ENCODE measurements around the gene USB1. TPM values are rescaled to one million over a fixed set of nuclear protein-coding genes. Genes with fewer than 3 reads are reported as not detected.

The USB1 gene
- 10 to 100 TPM; 31.4 to 79.0 (median 60.0) TPM for total RNA-seq

GRCh38 chr16:58000706-58001676 is at the start of gene USB1:
TSS of gene USB1 (plus strand) at chr16:58001407. CDS start at chr16:58001484, 77 bp downstream.
- peak; percentile 83 to 84 for DNase-seq
- Histone ChIP-seq H3K36me3 (peaks cover 10 to 11% of the 10 kb centered on the region in 2 donors), H3K27me3 (no peaks in the 10 kb centered on the region), H3K4me1 (peaks cover 34 to 49% of the 10 kb centered on the region in 2 donors), H3K27ac (peak within 1 kb of the TSS; percentile 55 to 94 (median 63)), H3K4me3 (replicated peaks in 1 of 3) (peak within 1 kb of the TSS; percentile 40 to 62 (median 47)), H3K9me3 (no peaks in the 10 kb centered on the region)
- intact Hi-C loops (cut with DNase I), result loop anchor here (5.0 kb wide), 1 partner anchor 244 kb away; no protein-coding TSS in a partner anchor
- 2 to 5% methylated on average over 4 to 27 of the region's 81 CpGs for WGBS, 2 donors
- peak in 1 of 2 donors; percentile 81 for TF ChIP-seq POLR2A (IDR thresholded peaks at IDR 0.05)
- peak; percentile 38 to 90 (median 56) for TF ChIP-seq CTCF (IDR thresholded peaks at IDR 0.05)

- no peak overlapping the region for H3K4me3 ChIP-seq (replicated peaks in 1 of 3)
- no peaks in the 10 kb centered on the region for H3K27me3 ChIP-seq
- H3K36me3 ChIP-seq, result no peaks in the 10 kb centered on the region
- WGBS, 2 donors, result 85 to 94% methylated on average over 6 to 9 of the region's 9 CpGs
- no peak for TF ChIP-seq POLR2A (IDR thresholded peaks at IDR 0.05)
- TF ChIP-seq CTCF (IDR thresholded peaks at IDR 0.05), result no peak
- no peaks in the 10 kb centered on the region for H3K4me1 ChIP-seq
- intact Hi-C loops (cut with DNase I), result no loop called here
- H3K27ac ChIP-seq, result no peak overlapping the region
- no peaks in the 10 kb centered on the region for H3K9me3 ChIP-seq
- no peak for DNase-seq
Observed at GRCh38 chr16:57952909-57953308, 48.3 kb upstream of the USB1 start.

- Histone ChIP-seq H3K9me3 (no peaks in the 10 kb centered on the region), H3K27me3 (no peaks in the 10 kb centered on the region), H3K4me1 (no peaks in the 10 kb centered on the region), H3K27ac (no peak overlapping the region), H3K4me3 (replicated peaks in 1 of 3) (no peak overlapping the region), H3K36me3 (no peaks in the 10 kb centered on the region)
- TF ChIP-seq POLR2A (IDR thresholded peaks at IDR 0.05) (no peak), CTCF (IDR thresholded peaks at IDR 0.05) (no peak)
- 94 to 97% methylated on average over 1 of the region's 1 CpG for WGBS, 2 donors
- DNase-seq, result no peak
- intact Hi-C loops (cut with DNase I), result no loop called here
Observed at GRCh38 chr16:57953857-57954256, 47.4 kb upstream of the USB1 start.

- Histone ChIP-seq H3K4me1 (no peaks in the 10 kb centered on the region), H3K9me3 (no peaks in the 10 kb centered on the region), H3K4me3 (replicated peaks in 1 of 3) (no peak overlapping the region), H3K27me3 (no peaks in the 10 kb centered on the region), H3K36me3 (no peaks in the 10 kb centered on the region), H3K27ac (no peak overlapping the region)
- DNase-seq, result peak; percentile 80 to 81
- intact Hi-C loops (cut with DNase I), result no loop called here
- peak in 4 of 6 experiments; percentile 27 to 45 (median 35) for TF ChIP-seq CTCF (IDR thresholded peaks at IDR 0.05)
- no peak for TF ChIP-seq POLR2A (IDR thresholded peaks at IDR 0.05)
- WGBS, 2 donors, result 63 to 75% methylated on average over 10 to 12 of the region's 12 CpGs
Observed at GRCh38 chr16:57955572-57956188, 45.5 kb upstream of the USB1 start.

Data from thyroid gland (tissue), 4 donors.